Adrenal gland (tissue), 12 donors: ENCODE results near the gene CNTN5. TPM values are rescaled to one million over a fixed set of nuclear protein-coding genes. Genes with fewer than 3 reads are reported as not detected.

Experiments
- DNase-seq, 7 donors: peaks; one replicate each; pipeline ENCODE4 v3.0.0-alpha.2; 2019 to 2020
- H3K27ac ChIP-seq, 5 donors: fragments of 200-600 bp; sonication (generic) in 4 of 5; 1 replicate in 3 of 5; 2 replicates in 2 of 5; pipeline versions ENCODE4 v1.5.1 to v1.8.0; 2016 to 2020; ENCODE audit warnings: mild to moderate bottlenecking in 1 of 5
- H3K27me3 ChIP-seq: fragments of 200-600 bp; 2 replicates; pipeline ENCODE4 v1.8.0; 2021
- H3K36me3 ChIP-seq, 2 donors: fragments of 200-600 bp; replicated peaks in 1 of 2; 1 replicate in 1 of 2; 2 replicates in 1 of 2; pipeline versions ENCODE4 v1.5.1 to v1.8.0; 2018 to 2022
- H3K4me1 ChIP-seq, 2 donors: fragments of 200-600 bp; replicated peaks in 1 of 2; 1 replicate in 1 of 2; 2 replicates in 1 of 2; pipeline versions ENCODE4 v1.5.1 to v1.8.0; 2018 to 2021
- H3K4me3 ChIP-seq, 4 donors: fragments of 200-600 bp; sonication (generic) in 3 of 4; one replicate each; pipeline ENCODE4 v1.5.1; 2016 to 2018
- H3K9me3 ChIP-seq, 3 donors: fragments of 200-600 bp; sonication (generic) in 1 of 3; replicated peaks in 1 of 3; 1 replicate in 2 of 3; 2 replicates in 1 of 3; pipeline versions ENCODE4 v1.5.1 to v1.8.0; 2016 to 2021
- CTCF ChIP-seq, 6 experiments: fragments of 450-650 bp in 4 of 6; fragments of 200-600 bp in 2 of 6; sonication (generic) in 1 of 6; IDR thresholded peaks; 1 replicate in 5 of 6; 2 replicates in 1 of 6; pipeline versions ENCODE4 v1.5.1 to v1.8.0; 2016 to 2021; ENCODE audit warnings: antibody characterized with exemption in 6 of 6, mild to moderate bottlenecking in 2 of 6, moderate library complexity in 1 of 6
- POLR2A ChIP-seq, 2 donors: fragments of 450-650 bp; IDR thresholded peaks; one replicate each; pipeline ENCODE4 v1.6.1; 2017; ENCODE audit warnings: antibody characterized with exemption in 2 of 2, mild to moderate bottlenecking in 2 of 2, moderate library complexity in 1 of 2
- WGBS, 4 donors: extraction: QIAGEN DNeasy Blood & Tissue Kit in 2 of 4; methylation state at CpG; one replicate each; pipeline versions ENCODE4 v1.1.5 to v1.1.7; 2013 to 2017; 5-methylcytosine and 5-hydroxymethylcytosine counted together
- intact Hi-C, 2 donors: fragments of 100-400 bp; cut with DNase I; formaldehyde crosslinking; loops; one replicate each; pipeline versions ENCODE4 v1.14.1 to v1.15.0; 2022 to 2023
- polyA plus RNA-seq, 3 donors: library from polyadenylated mRNA; stranded (reverse); fragments of 200-250 nt in 2 of 3; fragments of 350-450 nt in 1 of 3; fragmentation: Illumina TruSeq in 1 of 3; extraction: RNeasy Lipid Tissue Mini Kit (QIAGEN cat#74804) in 1 of 3; gene quantifications; one replicate each; pipeline ENCODE4 v1.2.3, GENCODE V29; 2013 to 2014
- total RNA-seq, 9 donors: library from RNA; depleted of rRNA in 4 of 9; stranded (reverse); fragments of >200 nt in 4 of 9; fragments of 120-200 nt in 1 of 9; fragmentation: NEBNext Ultra II Directional in 1 of 9; extraction: Animal tissue kit (Norgen Biotek cat#: 25700) in 1 of 9; gene quantifications; one replicate each; pipeline versions ENCODE4 v1.1.0 to v1.2.4, GENCODE V29; 2013 to 2023
- donor health status: healthy with polysubstance abuse.
- donor health status: Bipolar disorder and iron deficiency.
- donor health status: DM: yes; HTN: yes; CAD: no.
- donor health status: DM: no; HTN: no; CAD: no.
- donor health status: DM: no; HTN: no; CAD: no.
- donor health status: DM: yes; HTN: yes; CAD: no.

The CNTN5 gene
- total and polyA plus RNA-seq, 12 donors, result 0.07 to 107 (median 0.30) TPM; not detected in 8

GRCh38 chr11:99432677-99433076 lies 411.9 kb downstream of the CNTN5 start:
- no peaks in the 10 kb centered on the region for H3K4me1 ChIP-seq
- H3K27me3 ChIP-seq, result no peaks in the 10 kb centered on the region
- H3K36me3 ChIP-seq, result no peaks in the 10 kb centered on the region
- no peak for TF ChIP-seq CTCF (IDR thresholded peaks at IDR 0.05)
- WGBS, 4 donors, result 89 to 95% (median 93%) methylated on average over 3 of the region's 3 CpGs
- H3K27ac ChIP-seq, result no peak overlapping the region
- no peak for DNase-seq
- H3K9me3 ChIP-seq, result peaks cover 0 to 5% (median 0%) of the 10 kb centered on the region in 3 donors
- intact Hi-C loops, result no loop called here
- no peak overlapping the region for H3K4me3 ChIP-seq

- TF ChIP-seq CTCF (IDR thresholded peaks at IDR 0.05) (no peak), POLR2A (IDR thresholded peaks at IDR 0.05) (no peak)
- WGBS, 4 donors, result 65 to 82% (median 70%) methylated on average over 3 of the region's 3 CpGs
Observed at GRCh38 chr11:99443276-99443675, 422.5 kb downstream of the CNTN5 start.

DNA sequence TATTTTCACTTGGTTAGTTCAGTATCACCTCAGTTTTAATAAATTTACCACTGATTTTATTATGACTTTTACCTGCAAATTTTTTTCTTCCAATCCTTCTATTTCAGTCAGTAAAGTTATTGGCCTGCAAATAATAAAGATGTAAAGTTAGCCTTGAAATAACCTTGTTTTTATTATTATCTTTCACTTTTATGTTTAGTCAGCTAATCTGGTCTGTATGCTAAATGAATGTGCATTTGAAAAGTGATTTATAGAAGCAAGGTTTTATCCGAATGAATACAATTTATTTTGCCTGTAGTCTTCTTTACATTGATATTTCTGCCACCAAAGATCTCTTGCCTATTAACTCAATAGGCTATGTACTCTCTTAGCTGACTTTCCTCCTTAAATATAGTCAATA lies 425.7 kb downstream of the CNTN5 start:
- intact Hi-C loops, result no loop called here
- Histone ChIP-seq H3K9me3 (no peaks in the 10 kb centered on the region), H3K4me3 (no peak overlapping the region), H3K27me3 (no peaks in the 10 kb centered on the region), H3K27ac (no peak overlapping the region), H3K36me3 (no peaks in the 10 kb centered on the region), H3K4me1 (no peaks in the 10 kb centered on the region)
- WGBS, 4 donors, result 75 to 84% (median 81%) methylated on average over 1 of the region's 1 CpG
- no peak for DNase-seq
- TF ChIP-seq POLR2A (IDR thresholded peaks at IDR 0.05) (no peak), CTCF (IDR thresholded peaks at IDR 0.05) (no peak)

More at GRCh38 chr11:99443276-99443675, 422.5 kb downstream of the CNTN5 start:
- Histone ChIP-seq H3K9me3 (no peaks in the 10 kb centered on the region), H3K27ac (no peak overlapping the region), H3K27me3 (no peaks in the 10 kb centered on the region), H3K4me1 (no peaks in the 10 kb centered on the region), H3K4me3 (no peak overlapping the region), H3K36me3 (no peaks in the 10 kb centered on the region)
- intact Hi-C loops, result no loop called here
- no peak for DNase-seq

DNA sequence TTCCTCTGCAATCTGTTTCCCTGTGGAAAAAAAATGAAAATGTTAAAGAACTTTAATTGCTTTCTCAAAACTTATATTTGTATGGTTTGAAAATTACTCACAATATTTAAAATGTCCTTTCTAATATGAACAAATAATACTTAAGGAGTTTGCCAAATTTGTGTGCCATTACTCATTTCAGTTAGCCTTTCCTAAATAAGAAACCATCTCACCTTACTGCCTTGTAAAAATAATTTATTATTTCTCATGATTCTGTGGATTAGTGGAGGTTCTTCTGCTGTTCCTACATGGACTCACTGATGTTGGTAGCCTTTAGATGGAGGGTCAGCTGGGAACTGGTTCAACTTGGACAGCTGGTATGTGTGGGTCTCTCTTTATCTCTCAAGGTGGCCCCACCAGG lies 428.6 kb downstream of the CNTN5 start:
- no peak overlapping the region for H3K4me3 ChIP-seq
- DNase-seq, result no peak
- intact Hi-C loops, result no loop called here
- no peaks in the 10 kb centered on the region for H3K9me3 ChIP-seq
- TF ChIP-seq POLR2A (IDR thresholded peaks at IDR 0.05) (no peak), CTCF (IDR thresholded peaks at IDR 0.05) (no peak)
- H3K27ac ChIP-seq, result no peak overlapping the region
- H3K27me3 ChIP-seq, result no peaks in the 10 kb centered on the region
- no peaks in the 10 kb centered on the region for H3K4me1 ChIP-seq
- no peaks in the 10 kb centered on the region for H3K36me3 ChIP-seq
